Mucosa of rectum (tissue), 2 donors: ENCODE results near the gene RFX3.
A peak's percentile ranks its signal among the peaks of the same experiment; 100 is the strongest.

Experiments
- H3K27ac ChIP-seq, 2 donors: one replicate each; pipeline ENCODE4 v1.7.0; 2013; ENCODE audit warnings: inconsistent platforms in 2 of 2, low read depth in 2 of 2, low read length in 2 of 2
- H3K27me3 ChIP-seq, 2 donors: one replicate each; pipeline ENCODE4 v1.7.0; 2013; ENCODE audit warnings: low read length in 2 of 2; ENCODE audit not compliant: control insufficient read depth in 2 of 2, insufficient read depth in 2 of 2
- H3K36me3 ChIP-seq, 2 donors: one replicate each; pipeline ENCODE4 v1.7.0; 2013; ENCODE audit warnings: low read length in 2 of 2; ENCODE audit not compliant: control insufficient read depth in 2 of 2, insufficient read depth in 2 of 2
- H3K4me1 ChIP-seq, 2 donors: one replicate each; pipeline ENCODE4 v1.7.0; 2013; ENCODE audit warnings: low read length in 2 of 2, mild to moderate bottlenecking in 1 of 2; ENCODE audit not compliant: control insufficient read depth in 2 of 2, insufficient read depth in 2 of 2
- H3K4me3 ChIP-seq, 2 donors: one replicate each; pipeline ENCODE4 v1.7.0; 2013; ENCODE audit warnings: low read length in 2 of 2
- H3K9ac ChIP-seq, 2 donors: one replicate each; pipeline ENCODE4 v1.7.0; 2013; ENCODE audit warnings: low read length in 2 of 2, low read depth in 1 of 2, mild to moderate bottlenecking in 1 of 2
- H3K9me3 ChIP-seq, 2 donors: one replicate each; pipeline ENCODE4 v1.7.0; 2013; ENCODE audit warnings: low read length in 2 of 2; ENCODE audit not compliant: control insufficient read depth in 2 of 2
- donor health status: healthy.
- donor health status: Normal muscosa, but diverticular disease.

Gene RFX3

DNA sequence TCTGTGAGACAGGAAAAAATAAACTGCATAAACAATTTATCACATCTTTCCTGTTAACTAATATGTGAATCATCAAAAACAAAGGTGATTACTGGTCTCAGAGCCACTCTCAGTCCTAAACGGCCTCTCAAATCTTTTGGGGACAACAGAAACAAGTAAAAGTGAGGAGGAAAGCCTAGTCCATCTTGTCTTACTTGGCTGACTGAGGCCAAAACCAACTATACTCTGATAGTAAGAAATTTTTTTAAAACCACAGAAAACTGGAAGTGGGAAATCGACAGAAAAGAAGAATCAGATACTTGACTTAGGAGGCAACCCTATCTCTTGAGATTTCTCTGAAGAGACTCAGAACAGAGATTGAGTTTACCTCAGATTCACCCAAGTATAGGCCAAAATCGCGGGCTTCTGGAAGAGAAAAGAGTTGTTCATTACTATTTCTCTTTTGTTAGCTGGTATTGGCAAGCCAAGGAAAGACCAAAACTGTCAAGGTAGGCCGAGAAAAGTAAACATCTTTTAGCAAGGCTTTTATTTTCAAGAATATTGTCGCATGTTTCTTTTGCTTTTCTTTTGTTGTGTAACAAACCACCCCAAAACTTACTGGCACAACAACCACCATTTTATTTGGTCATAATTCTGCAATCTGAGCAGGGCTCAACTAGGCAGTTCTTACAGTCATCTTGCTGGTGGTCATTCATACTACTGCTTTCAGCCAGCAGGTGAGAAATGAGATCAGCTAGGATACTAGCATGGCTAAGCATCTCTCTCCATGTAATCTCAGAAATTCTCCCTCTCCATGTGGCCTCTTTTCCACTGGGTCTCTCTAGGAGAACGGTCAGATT lies 46.1 kb downstream of the RFX3 start:
- Histone ChIP-seq H3K27me3 (no peaks in the 10 kb centered on the region), H3K9me3 (no peaks in the 10 kb centered on the region), H3K9ac (no peak overlapping the region), H3K4me3 (no peak overlapping the region), H3K4me1 (no peaks in the 10 kb centered on the region), H3K27ac (no peak overlapping the region), H3K36me3 (no peaks in the 10 kb centered on the region)

DNA sequence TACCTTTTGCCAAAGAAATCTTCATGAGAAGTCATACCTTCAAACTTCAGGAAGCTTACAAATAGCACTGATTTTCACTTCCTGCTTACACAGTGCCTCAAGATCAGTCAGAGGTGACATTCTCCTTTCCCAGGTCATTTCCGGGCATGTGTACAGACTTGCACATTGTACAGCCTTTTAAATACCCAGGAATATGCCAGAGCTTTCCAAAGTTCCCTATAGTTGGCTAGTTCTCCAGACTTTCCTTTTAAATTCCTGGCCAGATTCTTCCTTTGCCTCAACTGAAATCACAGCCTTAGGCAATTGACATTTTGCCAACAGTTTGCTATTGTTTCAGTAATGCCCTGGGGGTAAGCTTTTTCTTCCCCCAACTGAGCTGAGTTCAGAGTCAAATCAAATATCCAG lies 47.2 kb downstream of the RFX3 start:
- no peak overlapping the region for H3K4me3 ChIP-seq
- H3K36me3 ChIP-seq: no peaks in the 10 kb centered on the region
- no peak overlapping the region for H3K9ac ChIP-seq
- no peak overlapping the region for H3K27ac ChIP-seq
- H3K4me1 ChIP-seq: no peaks in the 10 kb centered on the region
- no peaks in the 10 kb centered on the region for H3K27me3 ChIP-seq
- H3K9me3 ChIP-seq: no peaks in the 10 kb centered on the region

DNA sequence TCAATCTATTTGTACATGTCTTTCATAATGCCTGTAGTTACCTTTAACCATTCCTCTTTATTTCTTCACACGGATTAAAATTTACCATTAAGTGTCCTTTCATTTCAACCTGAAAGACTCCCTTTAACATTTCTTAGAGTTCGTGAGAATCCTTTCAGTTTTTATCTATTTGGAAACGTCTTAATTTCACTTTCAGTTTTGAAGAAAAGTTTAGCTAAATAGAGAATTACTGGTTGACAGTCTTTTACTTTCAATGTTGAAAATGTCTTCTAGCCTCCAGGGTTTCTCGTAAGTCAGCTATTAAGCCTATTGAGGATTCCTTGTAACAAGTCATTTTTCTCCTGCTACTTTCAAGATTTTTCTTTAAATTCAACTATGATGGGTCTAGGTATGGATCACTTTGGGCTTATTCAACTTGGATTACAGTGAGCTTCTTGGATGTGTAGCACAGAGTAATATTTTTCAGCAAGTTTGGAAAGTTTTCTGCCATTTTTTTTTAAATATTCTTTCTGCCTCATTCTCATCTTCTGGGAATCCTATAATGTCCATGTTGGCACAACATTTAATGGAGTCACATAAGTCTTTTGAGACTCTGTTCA lies 48.5 kb downstream of the RFX3 start:
- Histone ChIP-seq H3K27ac (no peak overlapping the region), H3K9me3 (no peaks in the 10 kb centered on the region), H3K9ac (no peak overlapping the region), H3K27me3 (no peaks in the 10 kb centered on the region), H3K4me3 (peak overlapping the region; percentile 32 to 35), H3K4me1 (no peaks in the 10 kb centered on the region), H3K36me3 (no peaks in the 10 kb centered on the region)

DNA sequence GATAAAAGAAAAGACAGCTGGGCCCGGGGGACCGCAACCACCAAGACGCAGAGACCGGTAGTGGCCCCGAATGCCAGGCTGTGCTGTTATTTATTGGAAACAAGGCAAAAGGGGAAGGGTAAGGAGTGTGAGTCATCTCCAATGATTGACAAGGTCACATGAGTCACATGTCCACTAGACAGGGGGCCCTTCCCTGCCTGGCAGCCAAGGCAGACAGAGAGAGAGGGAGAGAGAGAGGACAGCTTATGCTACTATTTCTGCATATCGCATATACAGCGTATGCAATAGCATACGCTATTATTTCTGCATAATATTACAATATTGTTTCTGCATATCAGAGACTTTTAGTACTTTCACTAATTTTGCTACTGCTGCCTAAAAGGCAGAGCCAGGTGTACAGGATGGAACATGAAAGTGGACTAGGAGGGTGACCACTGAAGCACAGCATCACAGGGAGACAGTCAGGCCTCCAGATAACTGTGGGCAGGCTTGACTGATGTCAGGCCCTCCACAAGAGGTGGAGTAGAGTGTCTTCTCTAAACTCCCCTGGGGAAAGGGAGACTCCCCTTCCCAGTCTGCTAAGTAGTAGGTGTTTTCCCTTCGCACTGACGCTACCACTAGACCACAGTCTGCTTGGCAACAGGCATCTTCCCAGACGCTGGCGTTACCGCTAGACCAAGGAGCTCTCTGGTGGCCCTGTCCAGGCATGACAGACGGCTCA lies 50.3 kb downstream of the RFX3 start:
- Histone ChIP-seq H3K9ac (no peak overlapping the region), H3K27me3 (no peaks in the 10 kb centered on the region), H3K9me3 (no peaks in the 10 kb centered on the region), H3K27ac (no peak overlapping the region), H3K4me3 (no peak overlapping the region), H3K36me3 (no peaks in the 10 kb centered on the region), H3K4me1 (no peaks in the 10 kb centered on the region)

DNA sequence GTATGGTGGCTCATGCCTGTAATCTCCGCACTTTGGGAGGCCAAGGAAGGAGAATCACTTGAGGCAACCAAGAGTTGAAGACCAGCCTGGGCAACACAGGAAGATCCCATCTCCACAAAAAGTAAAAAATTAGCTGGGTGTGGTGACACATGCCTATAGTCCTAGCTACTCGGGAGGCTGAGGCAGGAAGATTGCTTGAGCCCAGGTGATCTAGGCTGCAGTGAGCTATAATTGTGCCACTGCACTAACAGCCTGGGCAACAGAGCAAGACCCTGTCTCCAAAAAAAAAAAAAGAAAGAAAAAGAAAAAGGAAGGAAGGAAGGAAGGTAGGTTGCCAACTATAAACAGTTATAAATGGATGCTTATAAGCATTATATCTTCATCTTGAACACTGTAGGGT lies 51.0 kb downstream of the RFX3 start:
- Histone ChIP-seq H3K9ac (no peak overlapping the region), H3K27ac (no peak overlapping the region), H3K4me1 (no peaks in the 10 kb centered on the region), H3K27me3 (no peaks in the 10 kb centered on the region), H3K9me3 (no peaks in the 10 kb centered on the region), H3K36me3 (no peaks in the 10 kb centered on the region), H3K4me3 (no peak overlapping the region)

DNA sequence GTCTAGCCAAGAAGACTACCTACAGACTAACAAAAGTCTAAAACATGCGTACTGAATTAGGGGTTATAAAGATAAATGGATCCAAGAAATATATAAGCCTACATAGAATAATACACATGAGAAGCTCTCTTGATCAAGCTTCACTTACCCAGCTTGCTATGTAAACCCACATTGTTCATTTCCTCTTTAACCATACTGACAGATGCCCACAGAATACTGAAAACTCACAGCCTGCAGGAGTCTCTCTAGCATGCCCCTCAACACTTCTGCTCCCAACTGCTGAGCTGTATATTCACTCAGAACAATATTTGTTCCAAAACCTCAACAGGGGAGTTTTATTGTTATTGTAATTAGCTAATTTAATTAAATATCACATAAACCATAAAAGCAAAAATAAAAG lies 52.4 kb downstream of the RFX3 start:
- Histone ChIP-seq H3K9ac (no peak overlapping the region), H3K4me3 (no peak overlapping the region), H3K27me3 (no peaks in the 10 kb centered on the region), H3K36me3 (no peaks in the 10 kb centered on the region), H3K4me1 (no peaks in the 10 kb centered on the region), H3K27ac (no peak overlapping the region), H3K9me3 (no peaks in the 10 kb centered on the region)

DNA sequence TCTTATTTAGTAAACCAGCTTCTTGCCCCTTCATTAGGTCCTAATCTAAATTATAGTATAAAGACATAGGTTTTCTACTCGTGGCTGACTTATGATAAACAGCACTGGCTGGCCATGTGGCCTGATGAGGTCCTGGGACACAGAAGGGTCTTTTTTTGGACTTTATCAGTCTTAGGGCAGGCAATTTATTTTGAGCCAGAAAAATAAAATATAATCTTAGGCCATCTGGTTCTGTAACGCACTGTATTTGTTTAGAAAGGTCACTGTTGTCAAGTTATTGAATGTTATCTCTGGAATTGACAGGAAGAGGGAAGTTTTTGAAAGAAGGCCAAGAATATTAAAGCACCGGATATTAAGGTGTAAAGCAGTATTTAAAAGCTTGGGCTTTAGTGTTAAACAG lies 53.9 kb downstream of the RFX3 start:
- Histone ChIP-seq H3K9ac (no peak overlapping the region), H3K36me3 (no peaks in the 10 kb centered on the region), H3K4me3 (no peak overlapping the region), H3K9me3 (no peaks in the 10 kb centered on the region), H3K4me1 (no peaks in the 10 kb centered on the region), H3K27me3 (no peaks in the 10 kb centered on the region), H3K27ac (no peak overlapping the region)

DNA sequence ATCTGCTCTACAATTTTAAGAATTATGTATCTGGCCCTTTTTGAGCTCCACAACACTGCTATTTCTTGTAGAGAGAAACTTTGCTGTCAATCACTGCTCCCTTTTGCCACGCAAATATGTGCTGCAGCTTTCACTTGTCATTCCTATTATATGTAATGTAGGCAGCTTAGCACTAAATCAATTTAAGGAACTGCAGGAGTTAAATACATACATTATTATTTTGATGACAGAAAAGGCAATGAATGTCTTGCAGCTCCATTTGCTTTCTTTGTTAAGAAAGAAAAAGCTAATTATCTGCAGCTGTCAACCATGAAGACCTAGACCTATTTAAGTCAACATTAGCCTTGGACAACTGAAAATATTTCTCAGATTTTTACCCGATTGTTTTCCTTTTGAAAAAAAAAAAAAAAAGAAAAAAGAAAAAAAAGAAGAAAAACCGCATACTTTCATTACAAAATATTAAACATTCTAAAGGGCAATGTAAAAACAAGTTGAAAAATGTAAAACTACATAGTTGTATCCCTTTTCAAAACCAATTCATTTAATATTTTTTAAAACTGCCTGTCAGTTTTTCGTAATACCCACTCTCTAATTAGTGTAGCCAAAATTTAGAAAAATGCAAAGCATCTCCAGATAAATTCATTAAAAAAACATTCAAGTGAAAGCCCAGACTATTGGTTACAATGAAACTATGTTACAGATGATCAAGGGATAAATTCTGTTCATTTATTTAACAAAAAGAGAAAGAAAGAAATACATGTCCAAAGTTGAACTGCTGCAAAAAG lies 57.2 kb downstream of the RFX3 start:
- Histone ChIP-seq H3K9me3 (no peaks in the 10 kb centered on the region), H3K27ac (no peak overlapping the region), H3K9ac (no peak overlapping the region)

DNA sequence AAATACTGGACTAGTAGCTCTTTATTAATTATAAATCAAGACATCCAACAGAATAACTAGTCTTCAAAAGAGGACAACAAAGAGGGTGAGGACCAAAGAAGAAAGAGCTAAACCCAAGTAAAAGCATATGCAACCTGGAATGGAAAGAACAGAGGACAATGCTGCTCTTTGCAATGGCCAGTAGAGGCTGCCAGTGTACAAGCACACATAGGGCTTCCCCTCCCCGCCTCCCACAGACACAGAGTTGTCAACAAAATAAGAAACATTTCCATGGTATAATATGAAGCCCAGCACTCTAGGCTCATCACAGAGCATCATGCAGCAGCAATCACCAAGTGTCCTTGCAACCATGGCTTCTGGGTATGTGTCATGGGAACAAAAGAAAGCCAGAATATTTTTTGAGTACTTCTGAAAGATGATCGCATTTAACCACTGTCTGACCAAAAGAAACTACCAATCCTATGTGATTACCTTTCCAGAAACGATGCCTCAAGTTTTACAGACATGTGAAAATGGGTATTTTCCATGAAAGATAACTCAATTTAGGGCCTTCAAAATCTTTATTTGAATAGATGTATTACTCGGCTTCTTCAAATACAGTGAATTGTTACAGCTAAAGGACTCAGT lies 58.1 kb downstream of the RFX3 start:
- Histone ChIP-seq H3K36me3 (no peaks in the 10 kb centered on the region), H3K9me3 (no peaks in the 10 kb centered on the region), H3K9ac (no peak overlapping the region), H3K4me3 (no peak overlapping the region), H3K27ac (no peak overlapping the region), H3K4me1 (no peaks in the 10 kb centered on the region), H3K27me3 (no peaks in the 10 kb centered on the region)

More for the DNA sequence above, 57.2 kb downstream of the RFX3 start:
- no peaks in the 10 kb centered on the region for H3K4me1 ChIP-seq
- no peaks in the 10 kb centered on the region for H3K36me3 ChIP-seq
- no peak overlapping the region for H3K4me3 ChIP-seq
- H3K27me3 ChIP-seq: no peaks in the 10 kb centered on the region
